SK-N-SH treated with all-trans-retinoic acid at 6 μM for 48 hours (cell line): Measurements from ENCODE around the gene IFT122.

Experiments
- ATAC-seq: fragments of 200-7000 bp; cut with Tn5 transposase; 3 replicates; pipeline ENCODE4 v1.9.1; 2020; ENCODE audit warnings: mild to moderate bottlenecking, moderate library complexity
- ARNTL ChIP-seq: fragments of 450-650 bp; formaldehyde crosslinking; IDR thresholded peaks from 2 replicates; pipeline ENCODE4 v1.5.0; 2020; ENCODE audit warnings: low read depth, mild to moderate bottlenecking, moderate library complexity, borderline replicate concordance
- CREB5 ChIP-seq: fragments of 250-450 bp; sonication (Bioruptor Pico); IDR thresholded peaks from 2 replicates; pipeline ENCODE4 v1.5.1; 2020; ENCODE audit warnings: low read depth, mild to moderate bottlenecking, moderate library complexity
- CSDC2 ChIP-seq: fragments of 250-450 bp; sonication (Bioruptor Pico); IDR thresholded peaks from 2 replicates; pipeline ENCODE4 v1.5.0; 2020; ENCODE audit warnings: mild to moderate bottlenecking, moderate library complexity
- CSRNP3 ChIP-seq: fragments of 250-450 bp; sonication (Bioruptor Pico); IDR thresholded peaks from 2 replicates; pipeline ENCODE4 v1.5.1; 2021; ENCODE audit warnings: mild to moderate bottlenecking, moderate library complexity
- ESRRG ChIP-seq: fragments of 250-450 bp; sonication (Bioruptor Pico); IDR thresholded peaks from 2 replicates; pipeline ENCODE4 v1.6.1; 2021; ENCODE audit warnings: mild to moderate bottlenecking
- GLIS3 ChIP-seq: fragments of 250-450 bp; sonication (Bioruptor Pico); IDR thresholded peaks from 2 replicates; pipeline ENCODE4 v1.5.0; 2020; ENCODE audit warnings: mild to moderate bottlenecking, moderate library complexity
- ISL1 ChIP-seq: fragments of 250-450 bp; sonication (Bioruptor Pico); IDR thresholded peaks from 2 replicates; pipeline ENCODE4 v2.1.2; 2022; ENCODE audit warnings: mild to moderate bottlenecking, moderate library complexity
- OSR1 ChIP-seq: fragments of 250-450 bp; sonication (Bioruptor Pico); IDR thresholded peaks from 2 replicates; pipeline ENCODE4 v1.8.0; 2022; ENCODE audit warnings: moderate library complexity, mild to moderate bottlenecking, inconsistent platforms
- PATZ1 ChIP-seq: fragments of 250-450 bp; sonication (Bioruptor Pico); IDR thresholded peaks from 2 replicates; pipeline ENCODE4 v1.8.0; 2020; ENCODE audit warnings: mild to moderate bottlenecking, moderate library complexity, borderline replicate concordance
- POU6F1 ChIP-seq: fragments of 250-450 bp; sonication (Bioruptor Pico); IDR thresholded peaks from 2 replicates; pipeline ENCODE4 v1.8.0; 2021; ENCODE audit warnings: low read depth, mild to moderate bottlenecking, moderate library complexity, borderline replicate concordance
- PPARA ChIP-seq: fragments of 250-450 bp; sonication (Bioruptor Pico); IDR thresholded peaks from 2 replicates; pipeline ENCODE4 v1.5.0; 2020; ENCODE audit warnings: mild to moderate bottlenecking, borderline replicate concordance
- RARB ChIP-seq: fragments of 250-450 bp; sonication (Bioruptor Pico); IDR thresholded peaks from 2 replicates; pipeline ENCODE4 v1.8.0; 2021; ENCODE audit warnings: mild to moderate bottlenecking, moderate library complexity
- TCF4 ChIP-seq: fragments of 250-450 bp; sonication (Bioruptor Pico); IDR thresholded peaks from 2 replicates; pipeline ENCODE4 v1.8.0; 2021; ENCODE audit warnings: mild to moderate bottlenecking, moderate library complexity, borderline replicate concordance
- TOX ChIP-seq: fragments of 250-450 bp; sonication (Bioruptor Pico); IDR thresholded peaks from 2 replicates; pipeline ENCODE4 v1.8.0; 2021; ENCODE audit warnings: mild to moderate bottlenecking, moderate library complexity, borderline replicate concordance
- TSHZ2 ChIP-seq: fragments of 250-450 bp; sonication (Bioruptor Pico); IDR thresholded peaks from 2 replicates; pipeline ENCODE4 v1.5.0; 2020; ENCODE audit warnings: mild to moderate bottlenecking, moderate library complexity
- ZC3H10 ChIP-seq: fragments of 250-450 bp; sonication (Bioruptor Pico); IDR thresholded peaks from 2 replicates; pipeline ENCODE4 v1.5.1; 2021; ENCODE audit warnings: mild to moderate bottlenecking, moderate library complexity
- ZFP30 ChIP-seq: fragments of 450-650 bp; formaldehyde crosslinking; IDR thresholded peaks from 2 replicates; pipeline ENCODE4 v1.5.0; 2022; ENCODE audit warnings: mild to moderate bottlenecking, moderate library complexity
- ZNF565 ChIP-seq: fragments of 450-650 bp; formaldehyde crosslinking; conservative IDR thresholded peaks from 2 replicates; pipeline ENCODE4 v1.5.0; 2020; ENCODE audit warnings: low read depth, mild to moderate bottlenecking, moderate library complexity
- ZNF70 ChIP-seq: fragments of 450-650 bp; formaldehyde crosslinking; IDR thresholded peaks from 2 replicates; pipeline ENCODE4 v1.5.0; 2020; ENCODE audit warnings: mild to moderate bottlenecking, moderate library complexity
- ZNF8 ChIP-seq: fragments of 450-650 bp; formaldehyde crosslinking; IDR thresholded peaks from 2 replicates; pipeline ENCODE4 v1.5.0; 2020; ENCODE audit warnings: mild to moderate bottlenecking, moderate library complexity

Gene IFT122

GRCh38 chr3:129425213-129425612 lies 14.8 kb upstream of the IFT122 start:
- TF ChIP-seq CREB5 (CRISPR knock-in tag) (no peak), TOX (no peak), ZNF70 (CRISPR knock-in tag) (no peak), ARNTL (CRISPR knock-in tag) (no peak), TCF4 (no peak), ZNF565 (CRISPR knock-in tag) (no peak), ZFP30 (CRISPR knock-in tag) (no peak), CSRNP3 (CRISPR knock-in tag) (no peak)
- no peak for ATAC-seq

- no peak for TF ChIP-seq ESRRG (CRISPR knock-in tag)
- no peak for TF ChIP-seq TSHZ2
- TF ChIP-seq ZC3H10 (CRISPR knock-in tag): no peak
- no peak for TF ChIP-seq ZNF70 (CRISPR knock-in tag)
- no peak for TF ChIP-seq PATZ1
- no peak for TF ChIP-seq CSDC2 (CRISPR knock-in tag)
- no peak for TF ChIP-seq RARB (CRISPR knock-in tag)
- no peak for TF ChIP-seq ZNF8 (CRISPR knock-in tag)
- TF ChIP-seq PPARA: no peak
- TF ChIP-seq ARNTL (CRISPR knock-in tag): no peak
- TF ChIP-seq OSR1 (CRISPR knock-in tag): no peak
- no peak for TF ChIP-seq TCF4
- no peak for TF ChIP-seq ZNF565 (CRISPR knock-in tag)
- no peak for TF ChIP-seq POU6F1 (CRISPR knock-in tag)
- TF ChIP-seq CREB5 (CRISPR knock-in tag): no peak
- TF ChIP-seq CSRNP3 (CRISPR knock-in tag): no peak
- no peak for TF ChIP-seq GLIS3 (CRISPR knock-in tag)
- no peak for TF ChIP-seq ISL1
- no peak for TF ChIP-seq ZFP30 (CRISPR knock-in tag)
- ATAC-seq: no peak
Observed at GRCh38 chr3:129425619-129426018, 14.4 kb upstream of the IFT122 start.
